HEK293 (cell line): Measurements from ENCODE around the gene FOXB2.

Experiments used
- CTCF ChIA-PET: fragments of 350-600 bp; formaldehyde crosslinking; extraction: SDS; loops from one replicate; lab custom pipeline; 2021; ENCODE audit warnings: antibody characterized with exemption; lab: Yijun Ruan, JAX
- POLR2A ChIA-PET: fragments of 300-600 bp; formaldehyde crosslinking; extraction: SDS; loops from one replicate; lab custom pipeline; 2020; ENCODE audit warnings: antibody characterized with exemption, inconsistent platforms; lab: Yijun Ruan, JAX
- H3K27ac ChIP-seq: fragments of 200-500 bp; sonication (Bioruptor generic); 2 replicates; pipeline ENCODE4 v1.5.1; 2014; ENCODE audit warnings: low read depth, low read length, control low read depth, inconsistent platforms; ENCODE audit errors: extremely low read depth
- H3K36me3 ChIP-seq, 2 experiments: fragments of 200-500 bp in 1 of 2; sonication (Bioruptor generic) in 1 of 2; 1 replicate in 1 of 2; 2 replicates in 1 of 2; pipeline ENCODE4 v1.5.1; 2014 to 2017; ENCODE audit warnings: inconsistent platforms in 2 of 2, low read length in 2 of 2; ENCODE audit not compliant: control insufficient read depth in 2 of 2, insufficient read depth in 1 of 2
- H3K4me1 ChIP-seq: fragments of 200-500 bp; sonication (Bioruptor generic); 2 replicates; pipeline ENCODE4 v1.5.1; 2014; ENCODE audit warnings: mild to moderate bottlenecking, low read length, inconsistent platforms; ENCODE audit not compliant: control insufficient read depth, insufficient read depth
- H3K4me3 ChIP-seq: 2 replicates; pipeline ENCODE4 v1.5.1; 2011; ENCODE audit warnings: low read depth, mild to moderate bottlenecking, control low read depth, low read length, moderate library complexity
- H3K9me3 ChIP-seq: fragments of 200-500 bp; sonication (Bioruptor generic); 2 replicates; pipeline ENCODE4 v1.5.1; 2014; ENCODE audit warnings: low read depth, low read length, inconsistent platforms; ENCODE audit not compliant: control insufficient read depth, insufficient read depth
- BCL11A ChIP-seq: fragments of 450-650 bp; formaldehyde crosslinking; IDR thresholded peaks from 2 replicates; pipeline ENCODE4 v1.5.1; 2016; ENCODE audit warnings: low read depth, missing biosample characterization, missing genetic modification characterization
- GFI1B ChIP-seq: fragments of 450-650 bp; formaldehyde crosslinking; IDR thresholded peaks from 2 replicates; pipeline ENCODE4 v1.5.1; 2016; ENCODE audit warnings: missing biosample characterization, missing genetic modification characterization
- GLI2 ChIP-seq: fragments of 450-650 bp; formaldehyde crosslinking; IDR thresholded peaks from 2 replicates; pipeline ENCODE4; 2017; ENCODE audit warnings: missing biosample characterization, missing genetic modification characterization, low read depth, borderline replicate concordance
- KLF7 ChIP-seq: fragments of 450-650 bp; formaldehyde crosslinking; IDR thresholded peaks from 2 replicates; pipeline ENCODE4 v1.5.1; 2016; ENCODE audit warnings: missing biosample characterization, missing genetic modification characterization, borderline replicate concordance
- SCRT1 ChIP-seq: fragments of 450-650 bp; formaldehyde crosslinking; IDR thresholded peaks from 2 replicates; pipeline ENCODE4 v1.5.1; 2016; ENCODE audit warnings: missing biosample characterization, missing genetic modification characterization, borderline replicate concordance
- ZNF132 ChIP-seq: fragments of 450-650 bp; formaldehyde crosslinking; IDR thresholded peaks from 2 replicates; pipeline ENCODE4 v1.5.1; 2017; ENCODE audit warnings: missing biosample characterization, missing genetic modification characterization, borderline replicate concordance
- ZNF324 ChIP-seq: fragments of 450-650 bp; formaldehyde crosslinking; IDR thresholded peaks from 2 replicates; pipeline ENCODE4 v1.5.1; 2016; ENCODE audit warnings: missing biosample characterization, missing genetic modification characterization
- ZNF354C ChIP-seq: fragments of 450-650 bp; formaldehyde crosslinking; IDR thresholded peaks from 2 replicates; pipeline ENCODE4 v1.5.1; 2016; ENCODE audit warnings: missing biosample characterization, missing genetic modification characterization, low read depth, borderline replicate concordance
- ZNF391 ChIP-seq: fragments of 450-650 bp; formaldehyde crosslinking; IDR thresholded peaks from 2 replicates; pipeline ENCODE4 v1.5.1; 2016; ENCODE audit warnings: low read depth, missing biosample characterization, missing genetic modification characterization, borderline replicate concordance
- ZNF394 ChIP-seq: fragments of 450-650 bp; formaldehyde crosslinking; IDR thresholded peaks from 2 replicates; pipeline ENCODE4 v1.5.1; 2016; ENCODE audit warnings: missing biosample characterization, missing genetic modification characterization, mild to moderate bottlenecking, moderate library complexity, borderline replicate concordance
- ZNF404 ChIP-seq: fragments of 450-650 bp; formaldehyde crosslinking; IDR thresholded peaks from 2 replicates; pipeline ENCODE4 v1.5.1; 2017; ENCODE audit warnings: missing biosample characterization, missing genetic modification characterization
- ZNF513 ChIP-seq: fragments of 450-650 bp; IDR thresholded peaks from 2 replicates; pipeline ENCODE4 v1.5.1; 2018; ENCODE audit warnings: missing biosample characterization, missing genetic modification characterization
- ZNF514 ChIP-seq: fragments of 450-650 bp; formaldehyde crosslinking; IDR thresholded peaks from 2 replicates; pipeline ENCODE4 v1.5.1; 2016; ENCODE audit warnings: missing biosample characterization, missing genetic modification characterization
- ZNF580 ChIP-seq: fragments of 450-650 bp; formaldehyde crosslinking; IDR thresholded peaks from 2 replicates; pipeline ENCODE4 v1.5.1; 2016; ENCODE audit warnings: missing biosample characterization, missing genetic modification characterization
- ZNF596 ChIP-seq: fragments of 450-650 bp; IDR thresholded peaks from 2 replicates; pipeline ENCODE4 v1.5.0; 2018; ENCODE audit warnings: missing biosample characterization, mild to moderate bottlenecking, missing genetic modification characterization, moderate library complexity
- ZNF664 ChIP-seq: fragments of 450-650 bp; formaldehyde crosslinking; IDR thresholded peaks from 2 replicates; pipeline ENCODE4 v1.5.1; 2016; ENCODE audit warnings: missing biosample characterization, missing genetic modification characterization
- ZNF776 ChIP-seq: fragments of 450-650 bp; formaldehyde crosslinking; IDR thresholded peaks from 2 replicates; pipeline ENCODE4 v1.5.0; 2017; ENCODE audit warnings: missing biosample characterization, missing genetic modification characterization, borderline replicate concordance
- ZNF830 ChIP-seq: fragments of 450-650 bp; IDR thresholded peaks from 2 replicates; pipeline ENCODE4 v1.5.0; 2018; ENCODE audit warnings: missing biosample characterization, missing genetic modification characterization, low read depth, mild to moderate bottlenecking, moderate library complexity
- ZNF837 ChIP-seq: fragments of 450-650 bp; formaldehyde crosslinking; IDR thresholded peaks from 2 replicates; pipeline ENCODE4 v1.5.1; 2016; ENCODE audit warnings: missing biosample characterization, missing genetic modification characterization
- ZSCAN4 ChIP-seq: fragments of 450-650 bp; formaldehyde crosslinking; IDR thresholded peaks from 2 replicates; pipeline ENCODE4 v1.5.1; 2017; ENCODE audit warnings: missing biosample characterization, missing genetic modification characterization
- TF ChIP-seq, protein P1 (sequence below): fragments of 450-650 bp; formaldehyde crosslinking; IDR thresholded peaks from 2 replicates; pipeline ENCODE4 v1.5.1; 2016; ENCODE audit warnings: missing biosample characterization, missing genetic modification characterization, low read depth

Gene FOXB2

DNA sequence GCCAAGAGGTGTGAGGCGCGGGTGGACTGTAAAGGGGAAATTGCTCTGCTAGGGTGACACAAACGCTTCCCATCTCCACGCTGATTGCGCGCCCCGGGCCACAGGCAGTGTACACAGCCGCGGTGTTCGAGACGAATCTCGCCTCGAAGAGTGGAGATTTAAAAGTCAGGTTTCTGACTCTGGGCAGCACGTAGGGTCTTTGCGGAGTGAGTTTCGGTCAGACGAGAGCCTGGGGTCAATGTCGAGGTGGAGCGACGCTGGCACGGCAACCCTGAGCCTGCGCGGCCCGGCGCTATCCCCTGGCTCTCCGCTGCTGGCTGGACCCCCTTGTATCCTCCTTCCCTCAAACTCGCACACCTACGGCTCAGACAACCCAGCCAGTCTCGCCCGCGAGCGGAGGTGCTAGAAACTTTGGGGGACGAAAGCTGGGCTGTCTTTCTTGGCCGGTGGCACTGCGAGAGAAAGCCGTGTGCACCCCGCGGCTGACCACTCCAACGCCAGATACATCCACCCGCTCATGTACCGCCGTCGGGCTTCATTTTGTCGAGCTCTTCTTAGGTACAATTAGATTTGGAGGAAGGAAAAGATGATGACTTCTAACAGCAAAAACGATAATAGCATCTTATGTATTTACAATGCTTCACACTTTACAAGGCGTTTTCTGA is 5.4 kb upstream of the FOXB2 start (continued):
- no peak for TF ChIP-seq ZNF664 (tag by site-specific recombination)
- TF ChIP-seq, all 188 proteins: peak for 0

GRCh38 chr9:77014597-77015263 is 4.7 kb upstream of the FOXB2 start:
- no peaks in the 10 kb centered on the region for H3K9me3 ChIP-seq
- H3K27ac ChIP-seq: no peak overlapping the region
- H3K36me3 ChIP-seq: no peaks in the 10 kb centered on the region
- peaks cover 9% of the 10 kb centered on the region for H3K4me1 ChIP-seq
- POLR2A ChIA-PET: no interaction called here
- CTCF ChIA-PET: interaction anchor here (0.5 to 1.3 kb wide), 4 partner anchors 16 to 136 kb away, joined by 3 to 4 read pairs (median 4); no protein-coding TSS in a partner anchor
- H3K4me3 ChIP-seq: no peak overlapping the region
- TF ChIP-seq ZNF580 (tag by site-specific recombination): no peak
- TF ChIP-seq ZNF513: no peak

- peaks cover 2% of the 10 kb centered on the region; the same call in 1 of the 2 replicates for H3K4me1 ChIP-seq
Measured at GRCh38 chr9:77015327-77016048, 4.0 kb upstream of the FOXB2 start.

More at GRCh38 chr9:77015327-77016048, 4.0 kb upstream of the FOXB2 start:
- POLR2A ChIA-PET: no interaction called here
- Histone ChIP-seq H3K9me3 (no peaks in the 10 kb centered on the region), H3K27ac (no peak overlapping the region), H3K4me3 (no peak overlapping the region), H3K36me3 (no peaks in the 10 kb centered on the region)
- TF ChIP-seq KLF7 (no peak), ZNF391 (tag by site-specific recombination) (no peak), BCL11A (tag by site-specific recombination) (no peak), SCRT1 (no peak), ZNF837 (tag by site-specific recombination) (no peak), ZNF354C (tag by site-specific recombination) (no peak), GLI2 (tag by site-specific recombination) (no peak), ZNF324 (tag by site-specific recombination) (no peak), ZNF776 (tag by site-specific recombination) (no peak), GFI1B (tag by site-specific recombination) (no peak), ZNF830 (tag by site-specific recombination) (no peak), ZNF514 (tag by site-specific recombination) (no peak), ZSCAN4 (tag by site-specific recombination) (no peak), ZNF404 (no peak), ZNF132 (tag by site-specific recombination) (no peak), ZNF394 (tag by site-specific recombination) (no peak), ZNF596 (tag by site-specific recombination) (no peak)
- TF ChIP-seq, protein P1, sequence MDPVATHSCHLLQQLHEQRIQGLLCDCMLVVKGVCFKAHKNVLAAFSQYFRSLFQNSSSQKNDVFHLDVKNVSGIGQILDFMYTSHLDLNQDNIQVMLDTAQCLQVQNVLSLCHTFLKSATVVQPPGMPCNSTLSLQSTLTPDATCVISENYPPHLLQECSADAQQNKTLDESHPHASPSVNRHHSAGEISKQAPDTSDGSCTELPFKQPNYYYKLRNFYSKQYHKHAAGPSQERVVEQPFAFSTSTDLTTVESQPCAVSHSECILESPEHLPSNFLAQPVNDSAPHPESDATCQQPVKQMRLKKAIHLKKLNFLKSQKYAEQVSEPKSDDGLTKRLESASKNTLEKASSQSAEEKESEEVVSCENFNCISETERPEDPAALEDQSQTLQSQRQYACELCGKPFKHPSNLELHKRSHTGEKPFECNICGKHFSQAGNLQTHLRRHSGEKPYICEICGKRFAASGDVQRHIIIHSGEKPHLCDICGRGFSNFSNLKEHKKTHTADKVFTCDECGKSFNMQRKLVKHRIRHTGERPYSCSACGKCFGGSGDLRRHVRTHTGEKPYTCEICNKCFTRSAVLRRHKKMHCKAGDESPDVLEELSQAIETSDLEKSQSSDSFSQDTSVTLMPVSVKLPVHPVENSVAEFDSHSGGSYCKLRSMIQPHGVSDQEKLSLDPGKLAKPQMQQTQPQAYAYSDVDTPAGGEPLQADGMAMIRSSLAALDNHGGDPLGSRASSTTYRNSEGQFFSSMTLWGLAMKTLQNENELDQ (tag by site-specific recombination): no peak
- CTCF ChIA-PET: interaction anchor here (0.5 to 1.1 kb wide), 2 partner anchors 49 to 102 kb away, joined by 3 to 4 read pairs; no protein-coding TSS in a partner anchor
